ENCODE data around the gene KCTD2.
"Not testable (repeated sequence)": the region's sequence is repeated elsewhere in the genome, so short reads cannot be mapped to it uniquely, and the experiment has no call there.

Gene KCTD2, protein sequence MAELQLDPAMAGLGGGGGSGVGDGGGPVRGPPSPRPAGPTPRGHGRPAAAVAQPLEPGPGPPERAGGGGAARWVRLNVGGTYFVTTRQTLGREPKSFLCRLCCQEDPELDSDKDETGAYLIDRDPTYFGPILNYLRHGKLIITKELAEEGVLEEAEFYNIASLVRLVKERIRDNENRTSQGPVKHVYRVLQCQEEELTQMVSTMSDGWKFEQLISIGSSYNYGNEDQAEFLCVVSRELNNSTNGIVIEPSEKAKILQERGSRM

DNA sequence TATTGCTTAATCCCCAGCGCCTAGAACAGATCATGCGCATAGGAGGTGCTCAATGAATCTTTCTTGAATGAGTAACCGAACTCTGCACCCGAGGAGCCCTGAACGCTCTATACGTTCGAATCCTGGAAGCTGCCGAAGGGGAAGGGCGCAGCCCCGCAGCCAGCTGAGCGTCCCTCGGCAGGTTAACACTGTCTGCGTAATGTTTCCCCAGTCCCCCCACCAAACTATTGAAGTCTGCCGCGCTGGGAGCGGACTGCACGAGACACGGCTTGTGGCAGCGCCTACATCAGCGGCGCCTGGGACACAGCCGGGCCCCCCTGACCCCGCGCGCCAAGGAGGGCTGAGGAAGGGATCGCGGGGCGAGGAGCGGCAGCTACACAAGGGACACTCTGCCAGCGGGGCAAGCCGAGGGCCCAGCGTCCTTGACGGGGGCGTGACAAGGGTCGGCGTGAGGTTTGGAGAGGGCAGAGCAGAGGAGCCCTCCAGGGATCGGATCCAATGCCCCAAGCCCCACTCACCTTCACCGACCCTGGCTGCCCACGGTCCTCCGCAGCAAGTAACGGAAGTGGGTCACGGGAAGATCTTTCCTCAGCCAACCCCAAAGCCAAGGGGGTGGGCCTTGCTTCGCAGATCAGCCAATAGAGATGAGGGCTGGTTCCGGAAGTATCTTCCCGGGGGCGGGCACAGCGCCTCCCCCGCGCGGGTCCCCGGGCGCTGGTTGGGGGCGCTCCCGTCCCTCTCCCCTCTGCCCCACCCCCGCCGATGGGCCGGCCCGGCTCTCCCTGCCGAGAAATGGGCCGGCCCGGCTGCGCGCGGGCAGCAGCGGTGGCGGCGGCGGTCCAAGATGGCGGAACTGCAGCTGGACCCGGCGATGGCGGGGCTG lies at the start of gene KCTD2, which contains the start of gene ATP5PD:
KCTD2 (plus strand) TSS at position 819 of the 883 bp plus-strand sequence; CDS start at position 845, 26 bp downstream.
ATP5PD (minus strand) TSS at position 563 of the 883 bp plus-strand sequence. CDS start 4,319 bp downstream, outside the sequence.
- DNase-seq: peak; percentile 96 to 98

DNA sequence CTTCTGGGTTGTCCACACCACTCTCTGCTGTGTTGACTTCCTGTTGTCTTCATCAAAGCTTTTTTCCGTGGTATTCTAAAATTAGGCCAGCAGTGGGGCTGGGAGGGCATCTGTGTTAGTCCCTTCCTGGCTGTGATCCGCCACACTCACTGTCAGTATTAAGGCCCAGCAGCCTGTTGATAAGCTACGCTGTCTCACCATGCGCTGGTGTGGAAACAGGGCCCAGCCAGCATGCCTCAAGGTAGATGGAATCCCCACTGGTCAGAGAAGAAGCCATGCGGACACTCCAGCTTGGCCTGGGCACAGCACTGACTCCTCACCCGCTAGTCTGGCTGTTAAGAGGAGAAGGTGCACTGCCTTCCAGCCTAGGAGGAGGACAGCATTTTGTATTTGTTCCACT lies 48.2 kb upstream of the KCTD2 start:
- no peak for DNase-seq

DNA sequence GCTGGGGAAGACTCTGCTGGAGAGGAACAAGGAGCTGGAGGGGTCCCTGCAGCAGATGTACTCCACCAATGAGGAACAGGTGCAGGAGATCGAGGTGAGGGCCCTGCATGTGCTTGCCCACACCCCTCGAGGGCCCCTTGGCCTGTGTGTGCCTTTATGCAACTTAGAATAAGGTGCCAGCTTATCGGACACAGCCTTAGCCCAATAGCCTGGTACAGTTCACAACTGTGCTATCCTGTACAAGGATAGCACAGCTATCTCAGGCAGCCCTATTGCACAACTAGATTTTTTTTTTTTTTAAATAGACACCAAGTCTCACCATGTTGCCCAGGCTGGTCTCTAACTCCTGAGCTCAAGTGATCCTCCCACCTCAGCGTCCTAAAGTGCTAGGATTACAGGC lies 47.5 kb upstream of the KCTD2 start:
- DNase-seq: no peak

DNA sequence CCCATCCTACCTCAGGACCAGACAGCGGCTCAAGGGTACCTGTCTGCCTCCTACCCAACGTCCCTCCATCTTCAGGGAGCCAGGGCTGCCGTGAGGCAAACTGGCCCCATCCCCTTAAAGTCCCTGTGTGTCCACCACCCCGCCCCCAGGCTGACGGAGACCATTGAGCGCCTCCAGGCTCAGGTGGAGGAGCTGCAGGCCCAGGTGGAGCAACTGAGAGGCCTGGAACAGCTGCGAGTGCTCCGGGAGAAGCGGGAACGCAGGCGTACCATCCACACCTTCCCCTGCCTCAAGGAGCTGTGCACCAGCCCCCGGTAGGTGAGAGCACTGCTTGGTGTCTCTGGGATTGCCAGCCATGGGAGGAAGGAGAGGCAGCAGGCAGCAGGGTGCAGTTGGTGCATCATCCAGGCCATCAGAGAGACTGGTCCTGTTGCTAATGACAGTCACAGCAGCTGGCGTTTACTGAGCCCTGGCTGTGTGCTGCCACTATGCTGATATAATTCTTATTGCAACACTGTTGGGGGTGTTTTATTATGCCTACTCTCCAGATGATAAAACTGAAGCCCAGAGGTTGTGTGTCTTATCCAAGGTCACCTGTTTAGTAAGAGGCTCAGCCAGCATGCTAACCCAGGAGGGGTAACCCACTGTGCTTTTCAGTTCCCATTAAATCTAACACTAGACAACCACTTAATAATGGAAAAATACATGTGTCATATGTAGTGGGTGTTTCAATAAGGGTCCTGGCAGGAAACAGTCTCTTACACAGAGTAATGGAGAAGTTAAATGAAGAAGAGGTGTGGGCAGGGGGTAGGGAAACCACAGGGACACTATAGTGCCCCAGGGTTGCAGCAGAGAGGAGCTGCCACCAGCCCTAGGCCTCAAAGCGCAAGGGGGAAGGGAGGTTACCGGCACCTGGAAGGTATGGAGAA lies 44.8 kb upstream of the KCTD2 start:
- DNase-seq: no peak

DNA sequence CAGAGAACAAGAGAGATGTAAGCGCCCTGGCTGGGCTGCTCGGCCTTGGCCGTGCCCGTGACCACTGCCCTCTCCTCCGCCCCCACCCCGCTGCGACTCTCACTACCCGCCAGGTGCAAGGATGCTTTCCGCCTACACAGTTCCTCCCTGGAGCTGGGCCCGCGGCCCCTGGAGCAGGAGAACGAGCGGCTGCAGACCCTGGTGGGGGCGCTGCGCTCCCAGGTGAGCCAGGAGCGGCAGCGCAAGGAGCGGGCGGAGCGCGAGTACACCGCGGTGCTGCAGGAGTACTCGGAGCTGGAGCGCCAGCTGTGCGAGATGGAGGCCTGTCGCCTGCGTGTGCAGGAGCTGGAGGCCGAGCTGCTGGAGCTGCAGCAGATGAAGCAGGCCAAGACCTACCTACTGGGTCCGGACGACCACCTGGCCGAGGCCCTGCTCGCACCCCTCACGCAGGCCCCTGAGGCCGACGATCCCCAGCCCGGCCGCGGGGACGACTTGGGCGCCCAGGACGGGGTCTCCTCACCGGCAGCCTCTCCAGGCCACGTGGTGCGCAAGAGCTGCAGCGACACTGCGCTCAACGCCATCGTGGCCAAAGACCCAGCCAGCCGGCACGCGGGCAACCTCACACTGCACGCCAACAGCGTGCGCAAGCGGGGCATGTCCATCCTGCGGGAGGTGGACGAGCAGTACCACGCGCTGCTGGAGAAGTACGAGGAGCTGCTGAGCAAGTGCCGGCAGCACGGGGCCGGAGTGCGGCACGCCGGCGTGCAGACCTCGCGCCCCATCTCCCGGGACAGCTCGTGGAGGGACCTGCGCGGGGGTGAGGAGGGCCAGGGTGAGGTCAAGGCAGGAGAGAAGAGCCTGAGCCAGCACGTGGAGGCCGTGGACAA lies 43.7 kb upstream of the KCTD2 start:
- DNase-seq: no peak

DNA sequence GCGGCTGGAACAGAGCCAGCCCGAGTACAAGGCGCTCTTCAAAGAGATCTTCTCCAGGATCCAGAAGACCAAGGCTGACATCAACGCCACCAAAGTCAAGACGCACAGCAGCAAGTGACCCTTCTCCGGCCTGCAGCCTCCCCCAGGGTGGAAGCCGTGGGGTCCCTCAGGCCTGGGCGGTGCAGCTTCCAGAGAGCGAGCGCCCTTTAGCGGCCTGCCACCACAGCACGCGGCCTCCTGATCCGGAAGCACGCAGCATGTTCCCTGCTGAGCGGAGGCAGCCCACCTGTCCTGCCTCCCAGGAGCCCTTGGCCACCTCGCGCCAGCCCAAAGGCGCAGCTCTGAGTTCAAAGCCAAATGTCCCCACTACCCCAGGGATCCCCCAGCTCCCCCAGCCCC lies 43.1 kb upstream of the KCTD2 start:
- no peak for DNase-seq

DNA sequence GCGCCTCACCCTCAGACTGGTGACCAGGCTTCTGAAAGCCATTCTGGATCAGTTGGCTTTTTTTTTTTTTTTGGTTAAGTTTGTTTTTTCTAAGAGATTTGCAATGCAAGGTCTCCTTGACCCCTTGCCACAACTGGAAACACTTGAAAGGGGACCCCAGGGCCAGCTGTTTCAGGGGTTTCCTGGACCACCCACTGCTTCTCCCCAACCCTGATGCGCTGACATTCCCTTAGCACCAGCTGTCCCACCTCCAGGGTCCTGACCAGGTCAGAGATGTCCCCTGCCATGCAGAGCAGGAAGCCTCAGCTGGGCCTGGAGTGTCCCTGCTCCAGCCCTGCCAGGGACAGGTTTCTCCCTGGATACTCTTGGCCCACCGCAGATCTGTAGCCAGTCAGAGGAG lies 42.7 kb upstream of the KCTD2 start:
- DNase-seq: no peak

DNA sequence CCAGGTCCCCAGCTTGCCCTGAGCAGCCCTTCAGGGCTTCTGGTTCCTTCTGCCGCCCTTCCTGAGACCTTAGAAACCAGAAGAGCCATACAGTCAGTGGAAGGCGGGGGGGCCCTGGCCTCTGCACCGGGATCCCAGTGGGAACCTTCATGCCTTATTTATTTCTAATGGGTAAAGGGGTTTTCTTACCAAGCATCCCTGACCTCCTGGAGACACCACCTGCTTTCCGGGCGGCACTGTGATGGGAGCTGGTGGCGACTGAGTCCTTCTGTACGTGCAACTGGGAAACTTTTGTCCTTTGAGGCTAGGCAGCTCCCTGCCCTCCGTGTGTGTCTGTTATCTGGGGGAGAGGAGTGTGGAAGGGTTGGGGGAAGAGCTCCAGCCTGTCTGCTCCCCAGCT lies 41.7 kb upstream of the KCTD2 start:
- DNase-seq: no peak

DNA sequence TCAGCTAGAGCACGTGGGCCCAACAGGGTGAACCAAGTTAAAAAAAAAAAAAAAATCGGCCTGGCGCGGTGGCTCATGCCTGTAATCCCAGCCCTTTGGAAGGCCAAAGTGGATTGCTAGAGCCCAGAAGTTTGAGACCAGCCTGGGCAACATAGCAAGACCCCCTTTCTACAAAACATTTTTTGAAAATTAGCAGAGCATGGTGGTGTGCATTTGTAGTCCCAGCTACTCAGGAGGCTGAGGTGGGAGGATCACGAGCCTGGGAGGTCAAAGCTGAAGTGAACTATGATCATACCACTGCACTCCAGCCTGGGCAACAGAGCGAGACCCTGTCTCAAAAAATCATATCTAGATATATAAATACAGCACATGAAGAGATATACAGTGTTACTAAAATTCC lies 40.9 kb upstream of the KCTD2 start:
- not testable (repeated sequence) for DNase-seq

DNA sequence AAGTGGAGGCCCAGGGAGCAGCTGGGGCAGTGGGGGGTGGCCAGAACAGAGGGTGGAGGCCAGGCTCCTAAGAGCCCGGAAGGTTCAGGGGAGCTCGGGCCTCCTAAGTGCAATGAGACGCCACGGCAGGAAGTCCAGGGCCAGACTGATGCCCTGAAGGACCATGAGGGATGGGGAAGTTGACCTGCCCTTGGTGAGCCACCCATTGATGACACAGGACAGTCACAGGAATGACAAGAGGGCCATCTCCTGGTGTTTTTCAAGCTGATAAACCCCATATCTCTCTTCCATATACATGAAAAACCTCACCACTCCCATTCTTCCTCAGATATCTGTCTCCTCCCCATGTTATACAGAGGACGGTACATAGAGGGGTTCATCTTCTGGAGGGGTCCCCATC lies 40.4 kb upstream of the KCTD2 start:
- no peak for DNase-seq

DNA sequence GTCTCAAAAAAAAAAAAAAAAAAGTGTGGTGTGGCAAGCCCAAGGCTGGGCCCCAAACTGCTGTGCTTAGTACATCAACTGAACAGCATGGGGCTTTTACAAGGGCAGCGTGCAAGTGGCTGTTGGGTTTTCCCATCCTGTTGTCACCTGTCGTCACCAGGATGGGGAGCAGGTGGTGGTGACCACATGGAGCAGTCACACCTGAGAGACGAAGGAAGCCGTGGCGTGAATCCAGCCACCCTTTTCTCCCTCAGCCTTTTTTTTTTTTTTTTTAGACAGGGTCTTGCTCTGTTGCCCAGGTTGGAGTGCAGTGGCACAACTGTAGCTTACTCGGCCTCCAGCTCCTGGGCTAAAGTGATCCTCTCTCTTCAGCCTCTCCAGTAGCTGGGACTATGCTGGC lies 38.7 kb upstream of the KCTD2 start:
- no peak for DNase-seq

DNA sequence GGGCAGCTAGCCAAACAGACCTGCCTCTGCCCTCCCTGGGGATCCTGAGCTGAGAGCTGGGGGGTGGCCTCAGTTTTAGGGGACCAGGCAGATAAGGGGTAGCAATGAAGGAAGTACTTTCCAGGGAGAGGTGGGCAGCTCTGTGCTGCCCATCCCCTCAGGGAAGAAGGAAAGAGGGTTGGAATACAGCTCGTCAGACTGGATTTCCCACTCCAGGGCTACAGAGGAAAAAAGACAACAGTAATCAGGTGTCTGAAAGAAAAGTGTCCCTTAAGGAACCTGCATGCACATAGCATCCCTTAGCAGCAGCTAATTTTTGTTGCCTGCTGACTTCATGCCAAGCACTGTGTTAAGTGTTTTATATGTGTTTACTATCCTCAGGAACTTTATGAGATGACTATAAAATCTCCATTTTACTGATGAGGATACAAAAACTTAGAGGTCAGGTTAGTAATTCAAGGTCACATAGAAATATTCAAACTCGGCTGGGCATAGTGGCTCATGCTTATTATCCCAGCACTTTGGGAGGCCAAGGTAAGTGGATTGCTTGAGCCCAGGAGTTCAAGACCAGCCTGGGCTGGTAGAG lies 37.8 kb upstream of the KCTD2 start:
- no peak for DNase-seq

DNA sequence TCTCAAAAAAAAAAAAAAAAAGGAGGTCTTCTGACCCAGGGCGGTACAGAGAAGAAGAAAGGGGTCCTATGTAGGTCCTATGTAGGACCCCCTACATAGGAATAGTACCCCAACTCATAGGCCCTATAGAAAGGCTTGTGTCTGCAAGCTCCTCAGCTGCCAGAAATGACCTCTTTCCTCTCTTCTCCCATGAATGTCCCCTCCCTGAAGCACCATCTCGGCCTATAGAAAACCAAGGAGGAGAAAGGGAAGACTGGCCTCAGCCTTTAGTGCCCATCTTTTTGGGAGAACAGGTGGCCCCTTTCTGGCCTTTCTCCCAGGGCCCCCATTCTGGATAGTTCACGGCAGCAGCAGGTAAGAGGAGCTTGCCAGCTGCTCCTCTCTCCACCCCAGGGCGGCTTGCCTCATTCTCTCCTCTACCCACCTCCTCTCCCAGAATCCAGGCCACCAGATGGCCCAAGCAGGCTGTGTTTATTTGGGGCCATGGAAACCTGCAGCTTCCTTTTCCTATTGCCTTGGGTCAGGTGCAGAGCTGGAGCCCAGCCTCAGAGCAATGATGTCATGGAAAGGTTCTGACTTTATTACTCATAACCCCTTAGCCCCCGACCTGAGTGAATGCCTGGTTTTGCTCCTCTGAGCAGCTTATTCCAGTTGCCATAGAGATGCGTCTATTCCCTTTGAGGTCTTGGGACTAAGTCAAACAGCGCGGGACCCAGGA lies 36.2 kb upstream of the KCTD2 start:
- DNase-seq: peak; percentile 40 to 44

DNA sequence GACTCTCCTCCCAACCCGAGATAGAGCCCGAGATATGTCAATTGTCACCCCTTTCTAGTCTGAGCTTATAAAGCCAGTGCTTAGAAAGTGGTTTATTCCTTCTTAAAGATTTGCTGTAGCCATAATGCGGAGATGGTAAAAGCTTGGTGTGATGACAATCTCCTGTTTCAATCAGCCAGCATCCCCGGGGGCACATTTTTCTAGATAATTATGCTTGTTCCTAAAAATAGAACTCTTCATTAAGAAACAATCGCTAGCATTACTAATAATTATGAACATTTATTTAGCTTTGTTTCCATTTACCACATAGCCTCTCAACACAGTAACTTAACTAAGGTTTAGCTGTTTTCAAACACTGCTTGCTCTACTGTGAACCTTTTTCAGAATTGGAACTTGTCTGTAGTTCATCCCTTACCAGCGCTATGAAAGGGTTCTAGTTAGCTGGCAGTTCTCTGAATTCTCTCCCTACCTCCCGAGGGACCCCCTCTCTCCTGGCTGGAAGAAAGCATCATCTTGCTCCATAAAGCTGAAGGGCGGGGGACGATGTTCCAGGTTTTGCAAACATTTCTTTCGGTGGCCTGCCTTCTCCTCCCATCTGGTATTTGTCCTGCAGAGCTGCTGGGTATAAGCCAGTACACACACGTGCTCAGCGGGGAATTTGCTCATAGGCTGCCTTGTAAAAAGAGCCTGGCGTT lies 35.5 kb upstream of the KCTD2 start:
- peak in 1 of 2 experiments; percentile 42 for DNase-seq

DNA sequence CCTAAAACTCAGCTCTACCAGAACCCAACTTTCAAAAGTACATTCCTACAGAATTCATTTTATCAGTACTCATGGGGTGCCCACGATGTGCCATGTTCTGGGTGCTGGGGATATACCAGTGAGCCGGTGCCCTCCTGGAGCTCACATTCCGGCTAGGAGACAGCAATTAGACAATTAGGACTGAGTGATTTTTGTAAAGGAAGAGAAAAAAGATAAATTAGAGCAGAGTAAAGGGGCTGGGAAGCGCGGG lies 35.0 kb upstream of the KCTD2 start:
- DNase-seq: no peak

DNA sequence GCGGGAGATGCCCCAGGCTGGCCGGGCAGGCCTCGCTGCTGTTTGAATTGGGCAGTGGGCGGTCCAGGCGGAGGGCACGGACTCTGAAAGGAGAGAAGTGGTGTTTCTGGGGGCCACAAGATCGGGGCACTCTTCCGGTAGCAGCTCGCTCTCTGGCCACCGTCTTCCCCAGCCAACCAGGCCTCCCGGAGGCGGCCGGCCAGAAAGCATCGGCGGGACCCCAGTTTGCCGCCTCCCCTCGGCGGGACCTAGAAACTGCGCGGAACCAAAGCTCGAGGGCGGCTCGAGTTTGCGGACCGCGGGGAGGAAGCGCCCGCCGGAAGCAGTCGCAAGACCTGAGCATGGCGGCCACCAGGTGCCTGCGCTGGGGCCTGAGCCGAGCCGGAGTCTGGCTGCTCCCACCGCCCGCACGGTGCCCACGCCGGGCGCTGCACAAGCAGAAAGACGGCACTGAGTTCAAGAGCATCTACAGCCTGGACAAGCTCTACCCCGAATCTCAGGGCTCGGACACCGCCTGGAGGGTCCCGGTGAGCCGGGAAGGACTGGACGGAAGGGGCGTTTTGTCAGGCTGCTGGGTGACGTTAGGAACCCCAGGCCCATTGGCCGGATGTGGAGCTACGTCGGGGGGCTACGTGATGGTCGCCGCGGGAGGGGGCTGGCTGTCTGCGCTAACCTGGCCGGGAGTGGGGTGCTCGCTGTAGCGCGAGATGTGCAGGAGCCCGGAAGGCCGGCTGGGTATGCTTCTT lies 34.5 kb upstream of the KCTD2 start, which contains the start of gene MRPL58:
MRPL58 (plus strand) TSS at position 325 of the 746 bp plus-strand sequence; CDS start at position 342, 17 bp downstream.
- DNase-seq: peak; percentile 89 to 92

DNA sequence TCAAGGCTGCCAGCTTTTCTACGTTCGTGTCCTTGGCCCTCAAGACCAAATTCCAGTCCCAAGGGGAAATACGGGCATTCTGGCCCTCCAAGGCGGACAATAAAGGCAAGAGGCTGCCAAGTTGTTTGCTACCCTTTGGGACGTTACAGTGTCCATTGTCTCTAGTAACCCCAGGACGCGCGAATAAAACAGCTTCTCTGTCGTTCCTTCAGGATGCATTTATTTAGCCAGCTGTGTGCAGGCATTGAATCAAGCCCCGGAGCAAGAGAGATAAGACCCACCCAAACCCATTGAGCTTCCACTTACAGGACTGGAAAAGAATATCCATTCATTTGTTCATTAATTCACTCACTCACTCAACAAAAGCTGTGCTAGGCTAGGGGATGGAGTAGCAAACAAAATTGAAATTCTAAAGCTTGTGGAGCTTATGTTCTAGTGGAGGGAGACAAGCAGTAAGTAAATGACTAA lies 33.9 kb upstream of the KCTD2 start:
- DNase-seq: no peak

DNA sequence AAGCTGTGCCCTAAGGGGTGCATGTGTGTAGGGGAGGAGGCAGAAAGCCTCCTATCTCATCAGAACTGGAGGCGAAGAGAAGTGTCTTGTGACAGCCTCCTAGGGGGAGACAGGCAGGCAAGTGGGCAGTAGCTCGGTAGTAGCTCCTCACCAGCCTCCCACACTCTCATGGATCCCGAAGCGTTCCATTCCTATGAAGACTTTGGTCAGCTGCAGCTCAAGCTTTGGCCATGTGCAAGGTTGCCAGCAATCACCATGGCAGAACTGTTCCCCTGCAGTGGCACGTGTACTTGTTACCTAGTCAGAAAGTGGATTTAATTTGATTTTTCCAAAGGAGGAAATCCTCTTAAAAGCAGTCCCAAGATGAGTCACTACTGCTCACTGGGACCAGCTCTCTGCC lies 27.9 kb upstream of the KCTD2 start:
- DNase-seq: no peak

DNA sequence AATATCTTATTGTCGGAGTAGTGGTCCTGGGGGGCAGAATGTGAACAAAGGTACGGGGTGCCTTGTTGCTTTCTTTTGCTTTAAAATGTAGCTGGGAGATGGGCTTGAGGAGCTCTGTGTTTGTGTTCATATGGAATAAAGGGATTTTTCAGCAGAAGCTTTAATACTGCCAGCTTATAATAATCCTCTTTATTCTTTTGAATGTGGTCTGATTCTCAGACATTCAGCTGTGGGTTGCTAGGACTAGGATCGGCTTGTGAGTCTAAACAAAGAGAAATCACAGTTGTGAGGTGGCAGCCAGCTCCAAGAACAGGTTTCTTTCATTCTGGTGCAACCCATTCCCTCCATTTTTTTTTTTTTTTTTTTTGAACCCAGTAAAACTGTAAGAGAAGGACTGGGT lies 27.3 kb upstream of the KCTD2 start:
- DNase-seq: no peak
